ENCODE measurements around the gene PRSS21. TPM values are rescaled to one million over a fixed set of nuclear protein-coding genes. Genes with fewer than 3 reads are reported as not detected.

PRSS21 gene
- polyA plus RNA-seq, 1 donor = 0.28 TPM

DNA sequence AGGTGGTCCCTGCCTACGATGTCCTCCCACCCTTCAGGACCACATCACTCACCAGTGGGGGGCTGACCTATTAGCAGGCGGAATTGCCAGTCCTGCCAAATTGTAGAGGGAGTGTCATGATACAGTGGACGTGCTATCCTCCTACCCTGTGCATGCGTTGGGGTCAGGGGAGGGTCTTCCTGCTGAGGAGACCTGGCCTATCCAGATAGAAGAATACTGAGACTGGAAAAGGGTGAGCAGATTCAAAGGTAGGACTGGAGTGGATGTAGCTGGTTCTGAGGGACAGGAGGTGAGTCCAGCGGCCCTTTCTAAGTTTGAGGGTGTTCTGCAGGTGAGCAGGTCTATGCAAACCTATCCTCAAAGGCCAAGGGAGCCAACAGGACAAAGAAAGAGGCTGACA is 10.8 kb upstream of the PRSS21 start:
- no peak for DNase-seq (ENCODE audit: low read depth)

DNA sequence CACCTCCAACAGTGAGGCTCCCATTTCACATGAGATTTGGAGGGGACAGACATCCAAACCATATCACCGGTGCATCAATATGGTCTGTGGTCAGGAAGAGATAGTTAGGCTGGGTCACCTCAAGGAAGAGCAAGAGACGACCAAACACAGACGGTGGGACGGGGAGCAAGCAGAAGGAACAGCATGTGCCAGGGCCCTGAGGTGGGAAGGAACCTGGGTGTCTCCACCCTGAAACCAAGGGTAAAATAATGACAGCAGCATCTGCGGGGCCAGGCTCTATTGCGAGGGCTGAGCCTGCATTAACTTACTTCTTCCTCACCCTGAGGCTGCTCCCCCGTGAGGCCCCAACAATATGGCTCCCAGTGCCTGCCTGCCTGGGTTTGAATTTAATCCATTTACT is 8.9 kb upstream of the PRSS21 start:
- no peak for DNase-seq (ENCODE audit: low read depth)

DNA sequence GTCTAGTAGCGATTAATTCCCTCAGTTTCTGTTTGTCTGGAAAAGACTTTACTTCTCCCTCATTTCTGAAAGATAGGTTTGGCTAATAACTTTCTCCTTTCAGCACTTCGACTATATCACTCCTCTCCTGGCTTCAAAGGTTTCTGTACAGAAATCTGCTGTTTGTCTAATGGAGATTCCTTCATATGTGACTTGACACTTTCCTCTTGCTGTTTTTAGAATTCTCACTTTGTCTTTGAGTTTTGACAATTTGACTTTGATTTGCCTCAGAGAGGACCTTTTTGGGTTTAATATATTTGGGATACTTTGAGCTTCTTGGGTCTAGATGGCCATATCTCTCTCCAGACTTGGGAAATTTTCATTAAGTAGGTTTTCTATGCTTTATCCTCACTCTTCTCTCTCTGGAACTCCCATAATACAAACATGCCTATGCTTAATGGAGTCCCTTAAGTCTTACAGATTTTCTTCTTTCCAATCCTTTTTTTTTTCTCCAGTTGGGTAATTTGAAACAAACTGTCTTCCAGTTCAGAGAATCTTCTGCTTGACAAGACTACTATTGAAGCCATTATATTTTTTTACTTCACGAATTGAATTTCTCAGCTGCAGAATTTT is 7.8 kb upstream of the PRSS21 start:
- DNase-seq (ENCODE audit: low read depth) = no peak

DNA sequence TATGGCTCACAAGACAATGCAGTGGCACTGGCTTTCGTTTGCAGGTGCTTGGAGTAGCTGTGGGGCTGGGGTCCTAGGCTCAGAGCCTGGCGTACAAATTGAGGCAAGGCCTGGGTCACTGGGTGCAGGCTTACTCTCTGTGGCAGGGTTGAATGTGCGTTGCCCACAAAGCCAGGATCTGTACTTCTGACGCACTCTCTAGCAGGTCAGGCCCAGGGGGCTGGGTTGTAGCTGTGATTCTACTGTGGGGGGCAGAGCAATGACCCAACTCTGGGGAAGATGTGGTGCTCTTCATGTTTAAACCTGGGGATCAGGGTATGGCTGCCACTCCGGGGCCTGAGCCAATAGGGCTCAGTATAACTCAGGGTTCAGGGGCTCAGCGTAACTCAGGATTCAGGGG is 6.4 kb upstream of the PRSS21 start:
- DNase-seq (ENCODE audit: low read depth) = no peak

DNA sequence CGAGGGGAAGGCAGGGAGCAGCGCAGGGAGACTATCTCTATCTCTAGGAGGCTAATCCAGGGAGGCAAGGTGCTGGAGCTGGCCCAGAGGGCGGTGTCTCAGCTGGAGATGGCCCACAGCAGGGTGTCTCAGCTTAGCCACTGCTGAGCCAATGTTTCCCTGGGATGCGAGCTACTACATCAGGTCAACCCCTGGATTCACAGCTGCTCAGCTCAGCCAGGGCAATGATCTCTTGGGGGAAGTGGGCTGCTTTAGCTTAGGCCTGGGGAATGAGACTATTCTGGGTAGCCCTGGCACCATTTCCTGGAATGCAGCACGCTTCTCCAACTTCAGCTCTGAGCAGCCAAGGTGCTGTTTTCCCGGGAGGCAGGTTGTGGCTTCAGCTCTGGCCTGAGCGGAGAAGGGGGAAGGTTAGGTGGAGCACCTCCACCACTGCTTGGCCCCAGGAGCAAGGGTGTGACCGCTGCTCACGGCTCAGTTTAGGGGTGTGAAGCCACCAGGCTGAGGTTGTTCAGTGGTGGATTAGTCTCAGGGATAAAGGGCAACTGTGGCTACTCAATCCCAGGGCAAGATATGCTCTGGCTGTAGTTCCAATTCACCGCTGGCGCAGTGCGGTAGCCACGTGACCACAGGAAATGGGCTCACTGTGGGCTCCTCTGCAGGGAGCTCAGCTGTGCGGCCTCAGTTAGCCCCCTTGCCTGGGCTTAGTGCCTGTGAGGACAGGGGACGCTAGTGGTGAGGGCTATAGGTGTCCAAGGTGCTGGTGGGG is 5.2 kb upstream of the PRSS21 start:
- DNase-seq (ENCODE audit: low read depth) = no peak

DNA sequence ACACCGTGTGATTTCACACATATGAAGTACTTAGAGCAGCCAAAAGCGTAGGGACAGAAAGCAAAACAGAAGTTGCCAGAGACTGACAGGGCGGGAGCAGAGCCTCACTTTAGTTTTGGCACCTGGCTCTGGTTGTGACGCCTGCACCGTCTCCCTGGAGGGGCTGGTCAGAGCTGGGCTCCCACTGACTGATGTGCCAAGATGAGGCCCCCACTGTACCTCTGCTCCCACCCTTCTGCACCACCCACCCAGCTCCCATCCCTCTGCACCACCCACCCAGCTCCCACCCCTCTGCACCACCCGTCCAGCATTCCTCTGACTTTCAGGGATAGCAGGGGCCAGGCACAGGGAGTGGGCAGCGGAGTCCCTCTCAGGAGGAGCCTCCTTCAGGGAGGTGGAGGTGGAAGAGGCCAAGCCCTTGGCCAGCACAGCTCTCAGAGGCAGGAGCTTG is 3.2 kb upstream of the PRSS21 start:
- DNase-seq (ENCODE audit: low read depth) = no peak

DNA sequence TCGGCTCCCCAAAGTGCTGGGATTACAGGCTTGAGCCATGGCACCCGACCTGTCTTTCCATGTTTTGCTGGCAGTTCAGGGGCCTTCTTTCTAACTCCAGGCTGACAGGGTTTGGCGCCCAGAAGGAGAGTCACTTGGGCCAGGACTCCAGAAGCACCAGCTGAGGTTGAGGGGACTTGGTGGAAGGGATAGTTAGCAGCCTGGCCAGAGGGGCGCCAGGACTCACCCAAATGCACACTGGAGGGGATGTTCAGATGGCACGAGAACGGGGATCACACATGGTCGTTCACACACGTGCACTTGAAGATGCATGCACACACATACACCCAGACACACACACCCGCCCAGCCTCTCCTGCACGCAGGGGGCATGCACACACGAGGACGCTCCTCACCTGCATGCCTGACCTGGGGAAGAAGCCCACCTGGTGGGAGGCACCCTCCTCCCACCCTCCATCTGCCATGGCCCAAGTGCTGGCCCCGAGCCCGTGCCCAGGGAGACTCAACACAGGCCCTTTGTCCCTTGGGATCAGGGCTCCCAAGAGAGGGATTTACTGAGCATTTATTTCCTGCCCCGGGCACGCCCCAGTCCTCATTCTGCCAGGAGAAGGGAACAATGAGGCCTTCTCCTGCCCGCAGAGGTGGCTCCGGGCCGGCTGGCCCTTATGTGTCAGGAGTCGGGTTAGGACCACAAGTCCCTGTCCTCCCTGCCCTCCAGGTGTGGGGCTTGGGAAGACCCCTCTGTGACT is 2.3 kb upstream of the PRSS21 start:
- no peak for DNase-seq (ENCODE audit: low read depth)

DNA sequence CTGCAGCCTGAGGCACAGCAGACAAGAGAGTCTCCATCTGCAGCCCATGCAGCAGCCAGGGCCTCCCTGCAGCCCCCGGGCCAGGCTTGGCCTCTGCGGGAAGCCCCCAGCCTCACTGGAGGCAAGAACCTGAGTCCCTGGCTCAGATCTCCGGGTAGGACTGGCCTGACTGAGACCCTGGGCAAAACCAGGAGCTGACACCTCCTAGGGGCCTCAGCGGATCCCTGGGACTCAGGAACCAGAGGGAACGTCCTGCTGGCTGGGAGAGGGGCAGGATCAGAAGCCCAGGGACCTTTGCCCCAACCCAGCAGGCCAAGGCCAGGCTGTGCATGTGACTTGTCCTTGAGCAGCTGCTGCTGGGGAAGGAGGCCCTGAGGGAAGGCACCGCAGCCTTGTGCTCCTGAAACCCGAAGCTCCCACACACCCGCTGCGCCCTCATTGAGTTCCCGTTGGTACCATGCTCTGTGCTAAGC is 1.7 kb upstream of the PRSS21 start:
- no peak for DNase-seq (ENCODE audit: low read depth)

DNA sequence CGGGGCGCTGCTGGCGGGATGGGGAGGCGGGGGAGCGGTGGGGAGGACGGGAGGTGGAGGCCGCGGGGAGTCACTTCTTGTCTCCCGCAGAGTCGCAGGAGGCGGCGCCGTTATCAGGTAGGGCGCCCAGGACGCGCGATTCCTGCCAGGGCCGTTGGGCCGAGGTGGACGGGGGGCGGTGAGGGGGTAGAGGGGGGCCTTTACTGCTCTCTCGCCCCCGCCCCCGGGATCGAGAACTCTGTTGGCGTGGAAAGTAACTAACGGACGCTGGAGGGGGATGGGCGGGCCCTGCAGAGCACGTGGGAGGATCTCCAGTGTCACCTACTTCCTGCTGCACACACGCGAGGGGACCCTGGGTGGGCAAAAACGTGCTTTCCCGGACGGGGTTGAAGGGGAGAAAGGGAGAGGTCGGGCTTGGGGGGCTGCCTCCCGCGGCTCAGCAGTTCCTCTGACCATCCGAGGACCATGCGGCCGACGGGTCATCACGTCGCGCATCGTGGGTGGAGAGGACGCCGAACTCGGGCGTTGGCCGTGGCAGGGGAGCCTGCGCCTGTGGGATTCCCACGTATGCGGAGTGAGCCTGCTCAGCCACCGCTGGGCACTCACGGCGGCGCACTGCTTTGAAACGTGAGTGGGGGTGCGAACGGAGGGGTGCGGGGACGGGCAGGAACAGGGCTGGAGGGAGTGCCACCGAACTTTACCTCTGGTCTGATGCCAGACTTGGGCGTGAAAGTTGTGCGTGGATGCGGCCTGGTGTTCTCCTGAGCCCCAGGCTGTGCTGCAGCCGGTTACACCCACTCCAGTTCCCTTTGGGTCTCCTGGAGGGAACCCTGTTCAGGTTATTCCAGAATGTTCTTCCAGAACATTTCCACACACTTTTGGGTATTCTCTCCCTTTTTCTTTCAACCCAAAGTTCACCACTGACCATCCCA is 569 bp downstream of the PRSS21 start:
- DNase-seq (ENCODE audit: low read depth) = no peak

DNA sequence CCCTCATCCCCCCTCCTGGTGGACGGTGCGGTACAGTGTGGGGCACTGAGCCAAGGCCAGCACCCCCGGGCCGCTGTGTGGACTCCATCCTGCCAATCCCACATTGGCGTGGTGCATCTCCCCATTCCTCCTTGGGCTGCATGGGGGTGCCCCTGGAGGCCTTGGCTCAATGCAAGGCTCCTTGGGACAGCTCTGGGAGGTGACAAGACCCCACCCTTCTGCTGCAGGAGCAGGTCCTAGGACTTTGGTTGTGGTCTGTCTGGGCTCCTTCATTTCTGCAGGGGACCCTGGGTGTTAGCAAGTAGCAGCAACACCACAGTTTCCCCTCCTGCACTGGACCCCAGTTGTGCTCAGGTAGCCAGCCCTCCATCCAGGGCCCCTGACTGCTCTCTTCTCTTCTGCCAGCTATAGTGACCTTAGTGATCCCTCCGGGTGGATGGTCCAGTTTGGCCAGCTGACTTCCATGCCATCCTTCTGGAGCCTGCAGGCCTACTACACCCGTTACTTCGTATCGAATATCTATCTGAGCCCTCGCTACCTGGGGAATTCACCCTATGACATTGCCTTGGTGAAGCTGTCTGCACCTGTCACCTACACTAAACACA is 1.3 kb downstream of the PRSS21 start:
- DNase-seq (ENCODE audit: low read depth) = no peak

DNA sequence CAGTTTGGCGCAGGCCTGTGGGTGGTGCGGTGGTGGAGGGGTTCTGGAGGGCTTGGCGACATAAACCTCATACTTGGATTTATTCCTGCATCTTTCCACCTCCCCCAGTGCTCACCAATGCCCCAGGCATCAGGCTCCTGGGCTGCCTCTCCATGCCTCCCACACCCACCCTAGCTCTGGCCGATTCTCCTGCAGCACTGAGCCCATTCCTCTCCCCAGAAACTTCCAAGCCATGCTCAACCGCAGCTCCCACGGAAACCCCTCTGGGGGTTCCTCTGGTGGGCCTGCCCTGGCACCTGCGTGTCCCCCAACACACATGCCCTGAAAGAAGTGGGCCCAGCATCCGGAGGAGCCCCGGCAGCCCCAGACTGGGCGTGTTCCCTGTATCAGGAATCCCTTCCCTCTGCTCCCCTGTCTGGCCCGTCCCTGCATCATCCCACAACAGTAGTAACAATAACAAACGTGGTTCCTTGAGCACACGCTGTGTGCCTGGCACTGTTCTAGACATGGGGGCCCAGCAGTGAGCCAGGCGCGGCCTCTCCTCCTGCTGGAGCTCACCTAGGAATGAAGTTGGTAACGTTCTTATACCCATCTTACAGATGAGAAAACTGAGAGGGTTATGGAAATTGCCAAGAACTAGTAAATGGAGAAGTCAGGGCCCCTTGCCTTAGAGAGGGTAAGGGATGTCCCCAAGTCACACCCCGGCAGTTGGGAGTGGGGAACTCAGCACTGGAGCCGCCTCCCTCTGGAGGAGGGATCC is 2.3 kb downstream of the PRSS21 start:
- DNase-seq (ENCODE audit: low read depth) = no peak

DNA sequence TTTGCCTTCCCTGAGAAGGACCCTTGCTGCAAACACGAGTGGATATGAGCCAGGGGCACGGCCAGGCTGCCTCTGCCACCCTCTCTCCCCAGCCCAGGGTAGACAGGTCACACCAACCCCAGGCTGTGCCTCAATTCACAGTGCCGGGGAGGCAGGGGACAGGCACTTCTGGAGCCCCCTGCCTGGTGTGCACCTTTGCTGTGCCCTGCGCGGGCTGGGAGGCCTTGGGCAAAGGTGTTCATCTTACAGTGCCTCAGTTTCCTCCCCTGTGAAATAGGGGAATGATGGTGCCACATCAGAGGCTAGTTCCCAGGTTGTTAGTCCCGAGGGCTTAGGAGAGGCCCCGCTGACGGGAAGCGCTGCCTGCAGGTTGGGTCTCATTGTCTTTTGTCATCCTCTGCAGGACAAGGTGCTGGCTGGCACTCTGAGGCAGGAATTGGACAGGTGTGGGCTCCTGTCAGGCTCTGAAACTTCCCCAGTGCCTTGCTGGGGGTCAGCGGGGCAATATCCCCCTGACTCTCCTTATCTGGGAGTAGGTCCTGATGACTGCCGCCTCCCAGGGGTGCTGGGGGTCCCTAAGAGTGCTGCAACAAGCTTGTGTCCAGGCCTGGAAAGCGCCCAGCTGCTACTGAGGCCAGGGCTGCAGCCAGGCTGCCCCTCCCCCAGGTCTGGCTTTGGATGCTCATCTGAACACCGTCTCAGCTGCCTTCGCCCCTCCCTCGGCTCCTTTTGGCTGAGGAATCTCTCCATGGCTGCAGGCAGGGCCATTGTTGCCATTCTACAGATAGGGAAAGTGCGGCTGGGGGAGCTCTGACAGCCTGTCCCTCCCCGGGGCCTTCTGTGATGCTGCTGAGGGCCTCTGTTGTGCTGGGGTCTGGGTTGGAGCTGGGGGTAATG is 3.1 kb downstream of the PRSS21 start:
- no peak for DNase-seq (ENCODE audit: low read depth)

DNA sequence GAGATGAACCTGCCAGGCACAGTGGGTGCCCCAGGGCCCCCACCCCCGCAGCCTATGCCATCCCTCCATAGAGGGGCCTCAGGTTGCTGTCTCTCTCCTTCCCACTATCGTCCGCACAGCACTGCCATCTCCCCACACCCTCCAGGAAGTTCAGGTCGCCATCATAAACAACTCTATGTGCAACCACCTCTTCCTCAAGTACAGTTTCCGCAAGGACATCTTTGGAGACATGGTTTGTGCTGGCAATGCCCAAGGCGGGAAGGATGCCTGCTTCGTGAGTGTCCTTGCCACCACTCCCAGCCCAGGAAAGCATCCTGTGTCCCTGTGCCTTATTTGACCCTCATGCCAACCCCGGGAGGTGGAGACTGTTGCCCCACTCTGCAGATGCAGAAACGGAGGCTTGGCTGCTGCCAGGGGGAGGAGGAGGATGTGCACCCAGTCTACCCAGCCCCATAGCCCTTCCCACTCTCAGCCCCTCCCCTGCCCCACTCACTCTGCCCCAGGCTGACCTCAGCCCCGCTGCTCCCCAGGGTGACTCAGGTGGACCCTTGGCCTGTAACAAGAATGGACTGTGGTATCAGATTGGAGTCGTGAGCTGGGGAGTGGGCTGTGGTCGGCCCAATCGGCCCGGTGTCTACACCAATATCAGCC is 3.9 kb downstream of the PRSS21 start:
- DNase-seq (ENCODE audit: low read depth) = no peak

DNA sequence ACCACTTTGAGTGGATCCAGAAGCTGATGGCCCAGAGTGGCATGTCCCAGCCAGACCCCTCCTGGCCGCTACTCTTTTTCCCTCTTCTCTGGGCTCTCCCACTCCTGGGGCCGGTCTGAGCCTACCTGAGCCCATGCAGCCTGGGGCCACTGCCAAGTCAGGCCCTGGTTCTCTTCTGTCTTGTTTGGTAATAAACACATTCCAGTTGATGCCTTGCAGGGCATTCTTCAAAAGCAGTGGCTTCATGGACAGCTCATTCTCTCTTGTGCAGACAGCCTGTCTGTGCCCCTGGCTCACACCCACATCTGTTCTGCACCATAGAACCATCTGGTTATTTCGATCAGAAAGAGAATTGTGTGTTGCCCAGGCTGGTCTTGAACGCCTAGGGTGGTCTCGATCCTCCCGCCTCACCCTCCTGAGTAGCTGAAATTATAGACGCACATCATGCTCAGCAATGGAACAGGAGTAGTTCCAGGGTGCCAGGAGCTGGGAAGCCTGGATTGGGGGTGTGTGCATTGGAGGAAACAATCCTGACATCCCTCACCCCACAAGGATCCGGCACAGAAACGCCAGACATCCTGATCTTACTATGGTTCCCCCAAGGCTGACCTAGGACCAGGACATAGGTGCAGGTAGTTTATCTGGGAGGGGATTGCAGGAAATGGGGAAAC is 4.6 kb downstream of the PRSS21 start:
- DNase-seq (ENCODE audit: low read depth) = no peak

DNA sequence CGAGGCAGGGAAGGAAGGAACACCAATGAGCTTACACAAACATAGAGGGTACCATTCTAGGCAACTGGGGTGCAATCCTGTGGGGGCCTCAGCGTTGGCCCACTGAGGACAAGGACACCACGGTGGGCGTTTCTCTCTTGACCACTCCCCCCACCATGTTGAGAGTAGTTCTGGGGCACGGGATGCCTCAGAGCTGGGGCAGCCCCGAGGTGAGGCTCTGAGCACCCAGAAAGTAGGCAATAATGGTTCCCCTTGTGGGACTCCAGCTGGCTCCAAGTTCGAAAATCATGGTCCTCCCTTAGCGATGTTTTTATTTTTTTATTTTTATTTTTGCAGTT is 5.1 kb downstream of the PRSS21 start:
- DNase-seq (ENCODE audit: low read depth) = no peak

DNA sequence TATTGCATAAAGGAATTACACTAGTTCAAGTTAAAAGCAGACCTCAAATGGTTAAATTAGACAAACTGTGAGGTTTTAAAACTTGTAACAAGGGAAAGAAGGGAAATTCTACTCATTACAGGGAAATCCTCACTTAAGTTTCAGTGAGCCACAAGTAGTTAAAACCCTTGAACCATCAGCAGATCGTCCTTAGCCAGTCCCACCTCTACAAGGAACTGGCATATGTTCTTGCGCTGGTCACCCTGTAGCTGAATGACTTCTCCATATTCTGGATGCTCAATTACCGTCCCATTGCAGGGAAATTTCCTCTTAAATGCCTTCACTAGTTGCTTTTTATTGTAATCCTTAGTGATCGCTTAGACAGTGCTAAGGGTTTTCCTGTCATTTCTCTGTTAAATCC is 5.5 kb downstream of the PRSS21 start:
- DNase-seq (ENCODE audit: low read depth) = no peak

DNA sequence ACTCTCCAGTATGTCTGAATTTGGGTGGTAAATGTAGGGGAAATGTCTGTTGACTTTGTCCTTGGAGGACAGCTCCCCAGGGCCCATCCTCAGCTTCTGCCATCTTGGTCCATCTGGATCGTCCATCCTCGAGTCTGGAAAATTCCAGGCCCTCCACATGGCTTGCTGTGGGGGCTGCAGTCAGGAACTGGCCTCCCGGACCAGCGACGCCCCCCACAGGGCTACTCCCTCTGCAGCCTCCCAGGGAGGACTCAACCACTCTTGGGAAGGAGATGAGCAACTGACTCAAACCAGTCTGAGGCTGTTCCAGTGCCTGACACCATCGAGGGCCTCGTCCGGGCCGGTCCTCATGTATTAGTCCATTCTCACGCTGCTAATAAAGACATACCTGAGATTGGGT is 7.6 kb downstream of the PRSS21 start:
- DNase-seq (ENCODE audit: low read depth) = no peak

DNA sequence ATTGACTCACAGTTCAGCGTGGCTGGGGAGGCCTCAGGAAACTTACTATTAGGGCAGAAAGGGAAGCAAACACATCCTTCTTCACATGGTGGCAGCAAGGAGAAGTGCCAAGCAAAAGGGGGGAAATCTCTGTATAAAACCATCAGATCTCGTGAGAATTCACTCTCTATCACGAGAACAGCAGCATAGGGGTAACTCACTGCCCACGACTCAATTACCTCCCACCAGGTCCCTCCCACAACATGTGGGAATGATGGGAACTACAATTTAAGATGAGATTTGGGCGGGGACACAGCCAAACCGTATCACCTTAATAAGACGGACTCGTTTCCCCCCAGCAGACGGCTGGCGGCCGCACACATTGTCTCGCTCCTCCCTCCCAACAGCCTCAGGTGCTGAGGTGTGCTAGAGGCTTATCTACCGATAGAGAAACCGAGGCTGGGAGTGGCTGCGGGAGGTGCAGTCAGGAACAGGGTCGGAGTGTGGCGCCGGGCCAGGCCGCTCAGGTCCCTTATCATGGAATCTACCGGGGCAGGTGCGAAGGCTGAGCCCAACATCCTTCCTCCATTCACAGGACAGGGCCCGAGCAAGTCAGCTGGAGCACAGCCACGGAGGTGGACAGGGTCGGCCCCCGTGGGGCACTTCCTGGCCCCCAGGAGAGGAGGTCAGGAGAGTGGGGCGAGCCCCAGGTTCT is 8.2 kb downstream of the PRSS21 start:
- DNase-seq (ENCODE audit: low read depth) = no peak
